Prostate gland (tissue), 2 donors: ENCODE data around the gene ARAP3. TPM values are rescaled to one million over a fixed set of nuclear protein-coding genes. Genes with fewer than 3 reads are reported as not detected.
"Not testable (repeated sequence)": the region's sequence is repeated elsewhere in the genome, so short reads cannot be mapped to it uniquely, and the experiment has no call there.

Source experiments
- DNase-seq: peaks from one replicate; pipeline ENCODE4 v3.0.0-alpha.2; 2019; ENCODE audit warnings: low spot score
- H3K27ac ChIP-seq, 2 donors: fragments of 200-600 bp; sonication (generic); 2 replicates each; pipeline ENCODE4 v1.5.1; 2017 to 2019
- H3K27me3 ChIP-seq: fragments of 200-600 bp; sonication (generic); replicated peaks from 2 replicates; pipeline ENCODE4 v1.5.1; 2019; ENCODE audit not compliant: insufficient read depth
- H3K36me3 ChIP-seq, 2 donors: fragments of 200-600 bp; sonication (generic); 1 replicate in 1 of 2; 2 replicates in 1 of 2; pipeline versions ENCODE4 v1.5.1 to v1.8.1; 2017 to 2019
- H3K4me1 ChIP-seq: fragments of 200-600 bp; sonication (generic); replicated peaks from 2 replicates; pipeline ENCODE4 v1.5.1; 2019
- H3K4me3 ChIP-seq, 2 donors: fragments of 200-600 bp; sonication (generic); 2 replicates each; pipeline ENCODE4 v1.5.1; 2017 to 2019
- H3K9me3 ChIP-seq: fragments of 200-600 bp; sonication (generic); 2 replicates; pipeline ENCODE4 v1.5.1; 2017
- CTCF ChIP-seq, 4 experiments: fragments of 200-600 bp in 2 of 4; fragments of 450-650 bp in 2 of 4; sonication (generic) in 2 of 4; IDR thresholded peaks; 1 replicate in 3 of 4; 2 replicates in 1 of 4; pipeline ENCODE4 v1.5.1; 2016 to 2019; ENCODE audit warnings: antibody characterized with exemption in 4 of 4, mild to moderate bottlenecking in 2 of 4, moderate library complexity in 2 of 4
- POLR2A ChIP-seq: fragments of 450-650 bp; IDR thresholded peaks from one replicate; pipeline ENCODE4 v1.6.1; 2016; ENCODE audit warnings: antibody characterized with exemption, mild to moderate bottlenecking
- POLR2AphosphoS5 ChIP-seq: sonication (generic); formaldehyde crosslinking; IDR thresholded peaks from one replicate; pipeline ENCODE4 v1.6.1; 2017; ENCODE audit warnings: antibody characterized with exemption
- WGBS: methylation state at CpG from one replicate; pipeline ENCODE4 v1.1.5; 2018; 5-methylcytosine and 5-hydroxymethylcytosine counted together
- intact Hi-C: fragments of 100-400 bp; cut with DNase I; formaldehyde crosslinking; loops from one replicate; pipeline ENCODE4 v1.14.2; 2022
- total RNA-seq, 2 donors: library from RNA; depleted of rRNA; stranded (reverse); fragments of >200 nt; gene quantifications; one replicate each; pipeline ENCODE4 v1.1.0, GENCODE V29; 2016

ARAP3 gene
- total RNA-seq, 2 donors from 2014 or later: 4.0 to 8.4 TPM

- DNase-seq: no peak
- intact Hi-C loops: no loop called here
- no peak for TF ChIP-seq POLR2AphosphoS5
- TF ChIP-seq POLR2A: no peak
- no peak for TF ChIP-seq CTCF (IDR thresholded peaks at IDR 0.05)
- H3K27me3 ChIP-seq: no peaks in the 10 kb centered on the region
- H3K4me1 ChIP-seq: no peaks in the 10 kb centered on the region
- H3K4me3 ChIP-seq: no peak overlapping the region
- WGBS: 91% methylated on average over 3 of the region's 3 CpGs
- no peak overlapping the region for H3K27ac ChIP-seq
- H3K36me3 ChIP-seq: no peaks in the 10 kb centered on the region
- H3K9me3 ChIP-seq: no peaks in the 10 kb centered on the region
Measured at GRCh38 chr5:141611289-141611688, 70.7 kb downstream of the ARAP3 start.

DNA sequence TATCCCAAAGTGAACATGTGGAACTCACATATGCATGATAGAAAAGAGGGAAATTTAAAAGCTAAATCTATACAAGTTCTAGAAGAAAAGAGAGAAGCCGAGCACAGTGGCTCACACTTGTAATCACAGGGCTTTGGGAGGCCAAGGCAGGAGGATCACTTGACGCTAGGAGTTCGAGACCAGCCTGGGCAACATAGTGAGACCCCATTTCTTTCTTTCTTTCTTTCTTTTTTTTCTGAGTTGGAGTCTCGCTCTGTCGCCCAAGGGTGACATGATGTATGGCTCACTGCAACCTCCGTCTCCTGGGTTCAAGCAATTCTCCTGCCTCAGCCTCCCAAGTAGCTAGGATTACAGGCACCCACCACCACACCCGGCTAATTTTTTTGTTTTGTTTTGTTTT is 72.1 kb downstream of the ARAP3 start:
- intact Hi-C loops, H3K4me1 ChIP-seq, H3K9me3 ChIP-seq, H3K4me3 ChIP-seq, DNase-seq, H3K27ac ChIP-seq, H3K36me3 ChIP-seq, H3K27me3 ChIP-seq: not testable (repeated sequence)
- WGBS: 97% methylated on average over 7 of the region's 7 CpGs

GRCh38 chr5:141609044-141609443 is 73.0 kb downstream of the ARAP3 start:
- no peak overlapping the region for H3K4me3 ChIP-seq
- H3K27me3 ChIP-seq: no peaks in the 10 kb centered on the region
- TF ChIP-seq POLR2AphosphoS5 (no peak), POLR2A (no peak), CTCF (IDR thresholded peaks at IDR 0.05) (no peak)
- H3K27ac ChIP-seq: no peak overlapping the region
- intact Hi-C loops: no loop called here
- 90% methylated on average over 3 of the region's 3 CpGs for WGBS
- DNase-seq: no peak
- H3K9me3 ChIP-seq: no peaks in the 10 kb centered on the region
- H3K4me1 ChIP-seq: no peaks in the 10 kb centered on the region
- H3K36me3 ChIP-seq: no peaks in the 10 kb centered on the region

DNA sequence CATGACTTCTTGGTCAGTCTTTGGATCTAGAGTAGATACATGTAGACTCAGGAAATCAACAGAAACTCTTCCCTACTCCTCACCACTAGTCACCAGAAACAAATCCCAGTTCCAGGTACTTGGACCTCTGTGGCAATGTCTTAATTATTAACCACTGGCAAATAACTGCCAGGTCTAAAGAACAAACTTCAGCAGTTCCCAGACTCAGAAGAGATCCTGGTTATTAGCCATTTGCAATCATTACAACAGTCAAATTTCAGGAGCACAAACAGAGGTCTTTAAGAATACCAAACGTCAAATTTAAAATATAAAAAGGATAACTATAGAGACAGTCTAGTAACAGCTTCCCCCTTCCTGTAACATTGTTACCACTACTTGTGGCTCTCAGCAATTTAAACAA is 73.5 kb downstream of the ARAP3 start:
- H3K36me3 ChIP-seq: no peaks in the 10 kb centered on the region
- intact Hi-C loops: no loop called here
- no peak for DNase-seq
- no peaks in the 10 kb centered on the region for H3K4me1 ChIP-seq
- H3K4me3 ChIP-seq: no peak overlapping the region
- TF ChIP-seq CTCF (IDR thresholded peaks at IDR 0.05) (no peak), POLR2A (no peak), POLR2AphosphoS5 (no peak)
- WGBS: 50% methylated on average over 1 of the region's 1 CpG
- no peaks in the 10 kb centered on the region for H3K9me3 ChIP-seq
- H3K27ac ChIP-seq: no peak overlapping the region
- no peaks in the 10 kb centered on the region for H3K27me3 ChIP-seq

- WGBS: 85% methylated on average over 2 of the region's 2 CpGs
- no peak overlapping the region for H3K27ac ChIP-seq
- no peak for TF ChIP-seq POLR2AphosphoS5
- TF ChIP-seq CTCF (IDR thresholded peaks at IDR 0.05): no peak
- TF ChIP-seq POLR2A: no peak
Measured at GRCh38 chr5:141608046-141608445, 74.0 kb downstream of the ARAP3 start.

More at GRCh38 chr5:141608046-141608445, 74.0 kb downstream of the ARAP3 start:
- H3K4me1 ChIP-seq: no peaks in the 10 kb centered on the region
- intact Hi-C loops: no loop called here
- DNase-seq: no peak
- H3K9me3 ChIP-seq: no peaks in the 10 kb centered on the region
- H3K27me3 ChIP-seq: no peaks in the 10 kb centered on the region
- no peak overlapping the region for H3K4me3 ChIP-seq
- H3K36me3 ChIP-seq: no peaks in the 10 kb centered on the region
